ENCODE measurements around the gene IGFBP2. TPM values are rescaled to one million over a fixed set of nuclear protein-coding genes. Genes with fewer than 3 reads are reported as not detected.

IGFBP2 gene
- total RNA-seq, 4 donors from 2014 or later = 8.7 to 69.5 (median 28.2) TPM

DNA sequence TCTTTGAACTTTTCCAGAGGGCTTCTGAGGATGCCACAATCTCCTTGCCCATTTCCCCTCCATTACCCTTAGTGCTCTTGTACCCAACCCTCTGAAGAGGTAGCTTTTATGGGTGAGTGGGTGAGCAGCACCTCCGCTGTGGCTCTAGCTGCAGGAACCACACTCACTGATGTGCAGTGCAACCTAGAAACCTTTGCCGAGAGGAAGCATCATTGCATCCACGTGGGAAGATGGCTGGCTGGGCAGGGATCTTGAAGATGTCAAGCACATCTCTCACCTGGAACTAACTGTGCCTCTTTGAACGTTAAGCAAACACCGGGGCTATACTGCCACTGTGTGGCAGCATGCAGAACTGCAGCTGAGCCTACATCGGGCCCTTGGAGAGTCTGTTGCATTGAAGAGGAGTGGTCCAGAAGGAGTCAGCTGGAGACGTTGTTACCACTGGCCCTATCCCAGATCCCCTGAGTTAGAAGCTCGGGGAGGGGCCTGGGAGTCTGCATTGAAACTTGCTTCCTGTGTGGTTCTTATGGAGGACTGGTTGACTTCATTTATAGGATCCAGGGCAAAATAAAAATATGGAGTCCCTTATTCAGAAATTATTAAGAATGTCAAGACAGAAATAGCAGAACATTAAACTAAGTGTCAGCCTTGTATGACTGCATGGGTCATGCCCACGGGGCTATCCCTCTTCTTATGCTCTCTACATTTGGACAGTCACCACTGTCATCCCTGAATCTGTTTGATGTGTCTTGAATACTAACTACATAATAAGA is 33.4 kb downstream of the IGFBP2 start:
- DNase-seq (ENCODE audit: low spot score in 2 of 2) = peak; percentile 78 to 94
- intact Hi-C loops (cut with DNase I; ENCODE audit: low total_unique reads) = loop anchor here (2.0 kb wide), 1 partner anchor 150 kb away; no protein-coding TSS in a partner anchor
- H3K4me3 ChIP-seq (ENCODE audit: low read depth, poor library complexity, severe bottlenecking) = no peak overlapping the region
- 10 to 12% methylated on average over 9 of the region's 9 CpGs for WGBS, 2 donors
- no peak for TF ChIP-seq POLR2A (IDR thresholded peaks at IDR 0.05)
- TF ChIP-seq, protein P1, sequence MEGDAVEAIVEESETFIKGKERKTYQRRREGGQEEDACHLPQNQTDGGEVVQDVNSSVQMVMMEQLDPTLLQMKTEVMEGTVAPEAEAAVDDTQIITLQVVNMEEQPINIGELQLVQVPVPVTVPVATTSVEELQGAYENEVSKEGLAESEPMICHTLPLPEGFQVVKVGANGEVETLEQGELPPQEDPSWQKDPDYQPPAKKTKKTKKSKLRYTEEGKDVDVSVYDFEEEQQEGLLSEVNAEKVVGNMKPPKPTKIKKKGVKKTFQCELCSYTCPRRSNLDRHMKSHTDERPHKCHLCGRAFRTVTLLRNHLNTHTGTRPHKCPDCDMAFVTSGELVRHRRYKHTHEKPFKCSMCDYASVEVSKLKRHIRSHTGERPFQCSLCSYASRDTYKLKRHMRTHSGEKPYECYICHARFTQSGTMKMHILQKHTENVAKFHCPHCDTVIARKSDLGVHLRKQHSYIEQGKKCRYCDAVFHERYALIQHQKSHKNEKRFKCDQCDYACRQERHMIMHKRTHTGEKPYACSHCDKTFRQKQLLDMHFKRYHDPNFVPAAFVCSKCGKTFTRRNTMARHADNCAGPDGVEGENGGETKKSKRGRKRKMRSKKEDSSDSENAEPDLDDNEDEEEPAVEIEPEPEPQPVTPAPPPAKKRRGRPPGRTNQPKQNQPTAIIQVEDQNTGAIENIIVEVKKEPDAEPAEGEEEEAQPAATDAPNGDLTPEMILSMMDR (IDR thresholded peaks at IDR 0.05) = peak in 2 of 3 donors; percentile 33 to 75

DNA sequence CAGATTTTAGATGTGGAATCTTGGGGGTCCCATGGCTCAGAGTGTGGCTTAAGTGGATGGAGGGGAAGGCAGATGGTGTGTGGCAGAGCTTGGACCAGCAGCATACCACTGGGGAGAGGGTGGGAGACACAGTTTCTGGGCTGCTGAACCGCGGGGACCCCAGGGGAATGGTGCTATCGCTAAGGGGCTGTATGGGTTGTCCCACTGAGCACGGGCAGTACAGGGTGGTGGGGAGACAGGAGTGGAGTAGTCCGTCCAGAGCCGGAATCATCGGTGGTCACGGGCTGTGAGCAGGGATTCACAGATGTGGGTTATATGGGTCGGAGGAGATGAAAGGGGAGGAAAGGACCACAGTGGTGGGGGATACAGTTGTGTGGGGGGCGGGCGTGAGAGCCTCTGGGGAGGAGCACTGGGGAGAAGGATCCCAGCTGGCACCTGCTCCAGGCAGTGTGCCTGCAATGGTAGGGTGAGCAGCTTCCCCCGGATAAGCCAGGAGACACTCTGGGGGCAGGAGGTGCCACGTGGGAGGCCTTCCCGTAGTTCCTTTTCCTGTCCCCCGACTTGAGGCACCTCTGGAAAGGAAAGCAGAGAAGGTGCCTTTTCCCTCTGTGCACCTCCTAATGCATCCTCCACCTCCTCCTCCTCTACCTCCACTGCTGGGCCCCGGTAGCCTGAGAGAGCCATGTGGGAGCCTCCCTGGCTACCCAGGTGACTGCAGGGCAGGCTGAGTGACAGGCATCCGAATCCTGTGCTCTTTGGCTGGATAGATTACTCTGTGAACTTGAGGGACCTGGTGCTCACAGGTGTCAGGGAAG is 37.3 kb downstream of the IGFBP2 start:
- intact Hi-C loops (cut with DNase I; ENCODE audit: low total_unique reads) = no loop called here
- TF ChIP-seq, protein P1 (IDR thresholded peaks at IDR 0.05) = no peak
- no peak for TF ChIP-seq POLR2A (IDR thresholded peaks at IDR 0.05)
- WGBS, 2 donors = 57 to 69% methylated on average over 17 of the region's 17 CpGs

DNA sequence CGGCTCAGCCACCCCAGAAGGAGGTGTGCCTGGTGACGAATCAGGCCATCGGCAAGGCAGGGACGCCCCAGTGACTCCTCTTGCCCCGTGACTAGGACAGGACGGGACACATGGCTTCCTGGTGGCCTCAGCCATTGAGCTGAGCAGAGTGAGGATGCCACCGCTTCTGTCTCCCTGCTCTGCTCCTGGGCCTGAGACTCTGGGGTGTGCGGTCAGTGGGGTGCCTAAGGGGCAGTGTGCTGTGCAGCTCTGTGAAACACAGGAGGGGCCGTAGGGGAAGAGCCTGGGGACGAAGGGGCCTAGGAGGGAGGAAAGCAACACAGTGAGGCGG is 37.8 kb downstream of the IGFBP2 start:
- no peak overlapping the region for H3K4me3 ChIP-seq (ENCODE audit: low read depth, poor library complexity, severe bottlenecking)
- no peak for DNase-seq (ENCODE audit: low spot score in 2 of 2)
- WGBS, 2 donors = 76 to 81% methylated on average over 8 to 11 of the region's 11 CpGs
- intact Hi-C loops (cut with DNase I; ENCODE audit: low total_unique reads) = no loop called here
- TF ChIP-seq, protein P1 (IDR thresholded peaks at IDR 0.05) = no peak
- no peak for TF ChIP-seq POLR2A (IDR thresholded peaks at IDR 0.05)

More for the DNA sequence above, 37.3 kb downstream of the IGFBP2 start:
- no peak overlapping the region for H3K4me3 ChIP-seq (ENCODE audit: low read depth, poor library complexity, severe bottlenecking)
- no peak for DNase-seq (ENCODE audit: low spot score in 2 of 2)

DNA sequence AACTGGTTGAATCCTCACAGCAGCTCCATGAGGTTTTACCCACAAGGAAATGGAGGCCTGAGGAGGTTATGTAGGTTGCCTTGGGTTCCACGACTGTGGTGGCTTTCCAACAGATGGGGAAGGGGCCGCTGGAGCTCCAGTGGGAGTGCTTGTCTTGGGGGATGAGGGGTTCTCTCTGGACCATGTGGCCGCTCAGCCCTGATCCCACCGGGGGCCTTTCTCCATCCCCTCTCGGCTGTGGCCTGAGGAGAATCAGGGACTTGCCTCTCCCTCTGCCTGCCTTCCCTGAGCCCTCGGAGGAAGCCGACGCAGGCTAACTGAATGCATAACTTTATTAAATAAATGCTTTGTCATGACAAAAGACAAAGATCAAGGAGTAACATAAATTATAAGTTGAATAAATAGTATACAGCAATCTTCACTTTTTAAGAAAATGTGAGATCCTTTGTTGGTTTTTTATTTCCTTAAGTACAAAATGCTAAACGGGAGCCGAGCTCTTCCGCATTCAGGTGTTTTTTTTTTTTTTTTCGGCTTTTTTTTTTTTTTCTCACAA is 38.6 kb downstream of the IGFBP2 start:
- DNase-seq (ENCODE audit: low spot score in 2 of 2) = no peak
- TF ChIP-seq, protein P1 (IDR thresholded peaks at IDR 0.05) = no peak
- TF ChIP-seq POLR2A (IDR thresholded peaks at IDR 0.05) = no peak
- no peak overlapping the region for H3K4me3 ChIP-seq (ENCODE audit: low read depth, poor library complexity, severe bottlenecking)
- 75 to 76% methylated on average over 12 of the region's 12 CpGs for WGBS, 2 donors
- intact Hi-C loops (cut with DNase I; ENCODE audit: low total_unique reads) = no loop called here

DNA sequence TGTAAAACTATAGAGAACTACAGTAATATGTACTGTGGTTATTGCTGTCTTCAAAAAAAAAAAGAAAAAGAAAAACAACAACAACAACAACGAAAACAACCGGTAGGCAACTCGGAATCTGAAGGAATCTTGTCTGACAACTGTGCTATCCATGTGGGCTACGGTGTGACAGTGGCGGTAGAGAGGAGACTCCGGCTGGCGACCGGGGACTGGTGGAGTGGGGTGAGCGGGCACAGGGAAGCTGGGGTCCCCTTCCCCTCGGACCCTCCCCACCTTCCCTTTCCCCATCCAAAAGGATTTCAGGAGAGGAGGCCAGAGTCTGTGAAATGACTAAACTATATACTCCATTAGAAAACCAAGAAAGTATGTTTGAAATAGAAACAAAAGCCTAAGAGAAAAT is 39.2 kb downstream of the IGFBP2 start:
- intact Hi-C loops (cut with DNase I; ENCODE audit: low total_unique reads) = no loop called here
- no peak for TF ChIP-seq POLR2A (IDR thresholded peaks at IDR 0.05)
- TF ChIP-seq, protein P1 (IDR thresholded peaks at IDR 0.05) = no peak

More for the DNA sequence above, 39.2 kb downstream of the IGFBP2 start:
- no peak overlapping the region for H3K4me3 ChIP-seq (ENCODE audit: low read depth, poor library complexity, severe bottlenecking)
- WGBS, 2 donors = 75 to 82% methylated on average over 10 of the region's 10 CpGs
- DNase-seq (ENCODE audit: low spot score in 2 of 2) = no peak
